Endothelial cell of umbilical vein (primary cell): Measurements from ENCODE around the gene TMEM174. TPM values are rescaled to one million over a fixed set of nuclear protein-coding genes. Genes with fewer than 3 reads are reported as not detected.

Experiments
- BruUV-seq: library from RNA; stranded (reverse); fragments of 400-500 nt; replicated peaks from 2 replicates; lab custom pipeline; 2021; lab: Mats Ljungman, UMichigan
- CTCF ChIA-PET: fragments of 300-600, 350-600 bp; sonication (Branson Sonifier 250); formaldehyde crosslinking; loops from one replicate; lab custom pipeline; 2021; ENCODE audit warnings: antibody characterized with exemption, inconsistent platforms; lab: Charles Lee
- POLR2A ChIA-PET: fragments of 300-600, 350-600 bp; sonication (Branson Sonifier 250); formaldehyde crosslinking; loops from one replicate; lab custom pipeline; 2021; ENCODE audit warnings: antibody characterized with exemption, inconsistent platforms; lab: Charles Lee
- DNase-seq: peaks from one replicate; pipeline ENCODE4 v3.0.0-alpha.2; 2011; ENCODE audit warnings: low read depth, low spot score
- FAIRE-seq: peaks from 2 replicates; lab custom pipeline; 2011; peaks lifted over from hg19 to GRCh38; lab: Jason Lieb, UNC
- H2AFZ ChIP-seq: 2 replicates; pipeline ENCODE4 v1.6.0; 2012; ENCODE audit warnings: low read depth, low read length, control low read depth, inconsistent platforms
- H3K27ac ChIP-seq: 2 replicates; pipeline ENCODE4 v1.5.1; 2011; ENCODE audit warnings: low read depth, mild to moderate bottlenecking, control low read depth, low read length, moderate library complexity; ENCODE audit not compliant: insufficient read depth
- H3K27me3 ChIP-seq, 2 experiments: 2 replicates each; pipeline versions ENCODE4 v1.6.0 to v1.6.1; 2011; ENCODE audit warnings: low read length in 2 of 2, mixed read lengths in 1 of 2; ENCODE audit not compliant: control insufficient read depth in 2 of 2, insufficient read depth in 2 of 2
- H3K36me3 ChIP-seq, 2 experiments: 2 replicates in 1 of 2; 3 replicates in 1 of 2; pipeline ENCODE4 v1.5.1; 2011; ENCODE audit warnings: low read length in 2 of 2, mild to moderate bottlenecking in 1 of 2, moderate library complexity in 1 of 2; ENCODE audit not compliant: control insufficient read depth in 2 of 2, insufficient read depth in 2 of 2; ENCODE audit errors: extremely low read depth in 1 of 2
- H3K4me1 ChIP-seq: 3 replicates; pipeline ENCODE4 v1.5.1; 2011; ENCODE audit warnings: mild to moderate bottlenecking, low read length; ENCODE audit not compliant: control insufficient read depth, insufficient read depth; ENCODE audit errors: extremely low read depth
- H3K4me2 ChIP-seq: 2 replicates; pipeline ENCODE4 v1.6.1; 2011; ENCODE audit warnings: low read length, control low read depth, mixed read lengths; ENCODE audit not compliant: insufficient read depth
- H3K4me3 ChIP-seq, 3 experiments: fragments of 200-600 bp in 1 of 3; sonication (generic), shearing (Covaris generic) in 1 of 3; replicated peaks in 1 of 3; 2 replicates each; pipeline ENCODE4 v1.5.1; 2011 to 2016; ENCODE audit warnings: control low read depth in 3 of 3, low read length in 3 of 3, mild to moderate bottlenecking in 2 of 3, inconsistent platforms in 1 of 3, low read depth in 1 of 3, moderate library complexity in 1 of 3; ENCODE audit not compliant: insufficient read depth in 1 of 3
- H3K79me2 ChIP-seq: 2 replicates; pipeline ENCODE4 v1.6.0; 2012; ENCODE audit warnings: low read length, inconsistent platforms; ENCODE audit not compliant: control insufficient read depth, insufficient read depth
- H3K9ac ChIP-seq: replicated peaks from 2 replicates; pipeline ENCODE3; 2011; ENCODE audit warnings: low read length, control low read depth; ENCODE audit not compliant: insufficient read depth; ENCODE audit errors: extremely low read depth
- H3K9me1 ChIP-seq: replicated peaks from 3 replicates; pipeline ENCODE4 v1.6.0; 2011; ENCODE audit warnings: mild to moderate bottlenecking, low read length; ENCODE audit not compliant: control insufficient read depth, insufficient read depth; ENCODE audit errors: extremely low read depth
- H3K9me3 ChIP-seq: replicated peaks from 2 replicates; pipeline ENCODE4 v1.5.1; 2012; ENCODE audit warnings: low read length, inconsistent platforms; ENCODE audit not compliant: control insufficient read depth, insufficient read depth
- H4K20me1 ChIP-seq: replicated peaks from 2 replicates; pipeline ENCODE3; 2011; ENCODE audit warnings: mild to moderate bottlenecking, low read length; ENCODE audit not compliant: control insufficient read depth, insufficient read depth; ENCODE audit errors: extremely low read depth
- CTCF ChIP-seq, 2 donors: IDR thresholded peaks; 1 replicate in 1 of 2; 2 replicates in 1 of 2; pipeline ENCODE4 v1.5.1; 2011; ENCODE audit warnings: low read length in 2 of 2, mild to moderate bottlenecking in 2 of 2, moderate library complexity in 2 of 2, control low read depth in 1 of 2, inconsistent platforms in 1 of 2, low read depth in 1 of 2; ENCODE audit not compliant: insufficient read depth in 1 of 2; ENCODE audit errors: extremely low read depth in 1 of 2
- EZH2 ChIP-seq: IDR thresholded peaks from 2 replicates; pipeline ENCODE4 v1.6.1; 2012; ENCODE audit warnings: borderline replicate concordance, low read depth, mild to moderate bottlenecking, moderate library complexity, low read length, inconsistent platforms; ENCODE audit not compliant: severe bottlenecking
- FOS ChIP-seq: IDR thresholded peaks from 2 replicates; pipeline ENCODE4 v1.6.1; 2011; ENCODE audit warnings: mild to moderate bottlenecking, low read length, moderate library complexity, borderline replicate concordance; ENCODE audit not compliant: insufficient read depth
- GATA2 ChIP-seq: IDR thresholded peaks from 2 replicates; pipeline ENCODE4 v1.7.0; 2011; ENCODE audit warnings: low read depth, mild to moderate bottlenecking, moderate library complexity, mixed read lengths, low read length; ENCODE audit not compliant: insufficient read length, insufficient read depth
- JUN ChIP-seq: IDR thresholded peaks from 2 replicates; pipeline ENCODE4 v1.6.1; 2011; ENCODE audit warnings: borderline replicate concordance, low read depth; ENCODE audit not compliant: insufficient read length, insufficient read depth
- MAX ChIP-seq: IDR thresholded peaks from 2 replicates; pipeline ENCODE4 v1.6.1; 2011; ENCODE audit not compliant: insufficient read depth, insufficient read length
- MYC ChIP-seq: IDR thresholded peaks from one replicate; pipeline ENCODE4 v1.6.1; 2011; ENCODE audit warnings: mild to moderate bottlenecking, low read depth, low read length
- POLR2A ChIP-seq: IDR thresholded peaks from 2 replicates; pipeline ENCODE4 v1.6.1; 2012; ENCODE audit warnings: low read depth, mild to moderate bottlenecking, control low read depth, low read length
- POLR2AphosphoS5 ChIP-seq: IDR thresholded peaks from 2 replicates; pipeline ENCODE4 v1.6.1; 2012; ENCODE audit warnings: low read depth, mild to moderate bottlenecking, control low read depth, low read length, moderate library complexity; ENCODE audit not compliant: insufficient read depth
- dilution Hi-C: fragments of 300-500 bp; cut with MboI; formaldehyde crosslinking; loops from one replicate; pipeline ENCODE4 v1.15.0; 2019; ENCODE audit warnings: low sequenced_read_pairs; ENCODE audit not compliant: extremely low pct_ligation_motif_present
- intact Hi-C: fragments of 100-400 bp; cut with micrococcal nuclease; formaldehyde crosslinking; loops from one replicate; pipeline ENCODE4 v1.10.0; 2022
- polyA plus RNA-seq, 4 experiments: library from polyadenylated mRNA; depleted of rRNA in 3 of 4; stranded (reverse) in 3 of 4; unstranded in 1 of 4; fragments of >200 nt; gene quantifications; 2 replicates each; pipeline versions ENCODE4 v1.2.1 to v1.2.3, GENCODE V29; 2011 to 2012; ENCODE audit warnings: missing spikeins in 1 of 4
- total RNA-seq: library from RNA; stranded (reverse); gene quantifications from 2 replicates; pipeline ENCODE4 v1.2.3, GENCODE V29; 2021

The TMEM174 gene
- total and polyA plus RNA-seq, 2 donors (not counting 3 experiments of a cell fraction or from before 2014, with no cell fraction given): not detected

GRCh38 chr5:73178265-73178664, 5.3 kb downstream of the TMEM174 start:
- POLR2A ChIA-PET: no interaction called here
- Histone ChIP-seq H3K9ac (no peak overlapping the region), H3K9me1 (no peaks in the 10 kb centered on the region), H3K4me1 (no peaks in the 10 kb centered on the region), H3K4me2 (no peak overlapping the region), H3K4me3 (no peak overlapping the region), H3K27me3 (peaks cover 36 to 79% of the 10 kb centered on the region in 2 experiments), H2AFZ (no peak overlapping the region), H3K79me2 (no peaks in the 10 kb centered on the region), H4K20me1 (no peaks in the 10 kb centered on the region), H3K36me3 (no peaks in the 10 kb centered on the region), H3K9me3 (no peaks in the 10 kb centered on the region), H3K27ac (no peak overlapping the region)
- FAIRE-seq (no peak), DNase-seq (no peak)
- TF ChIP-seq FOS (no peak), GATA2 (no peak), POLR2A (no peak), MAX (no peak), JUN (no peak), CTCF (IDR thresholded peaks at IDR 0.05; ENCODE audit: extremely low read depth in 1 of 2, insufficient read depth in 1 of 2, low read depth in 1 of 2, low read length in 2 of 2) (no peak), POLR2AphosphoS5 (no peak), MYC (no peak), EZH2 (no peak)
- no TSS peak for BruUV-seq
- CTCF ChIA-PET: interaction anchor here (1.3 to 1.8 kb wide), 2 partner anchors 38 to 273 kb away, joined by 4 to 9 read pairs; no protein-coding TSS in a partner anchor
- dilution Hi-C loops: no loop called here
- intact Hi-C loops: loop anchor here (10.0 kb wide), 1 partner anchor 253 kb away; no protein-coding TSS in a partner anchor
